DOHH2 (cell line): ENCODE results near the gene PDE9A.

ENCODE experiments used
- EZH2phosphoT487 ChIP-seq: fragments of 200-600 bp; sonication (generic); IDR thresholded peaks from 2 replicates; pipeline ENCODE4 v1.6.1; 2017; ENCODE audit warnings: borderline replicate concordance, mild to moderate bottlenecking, antibody characterized with exemption, low read length, moderate library complexity, mixed read lengths
- TF ChIP-seq, protein P1 (sequence below): fragments of 200-600 bp; sonication (generic); IDR thresholded peaks from one replicate; pipeline ENCODE4 v1.5.1; 2014; ENCODE audit warnings: antibody characterized with exemption, mild to moderate bottlenecking, low read depth, low read length; ENCODE audit not compliant: poor library complexity, severe bottlenecking

DNA sequence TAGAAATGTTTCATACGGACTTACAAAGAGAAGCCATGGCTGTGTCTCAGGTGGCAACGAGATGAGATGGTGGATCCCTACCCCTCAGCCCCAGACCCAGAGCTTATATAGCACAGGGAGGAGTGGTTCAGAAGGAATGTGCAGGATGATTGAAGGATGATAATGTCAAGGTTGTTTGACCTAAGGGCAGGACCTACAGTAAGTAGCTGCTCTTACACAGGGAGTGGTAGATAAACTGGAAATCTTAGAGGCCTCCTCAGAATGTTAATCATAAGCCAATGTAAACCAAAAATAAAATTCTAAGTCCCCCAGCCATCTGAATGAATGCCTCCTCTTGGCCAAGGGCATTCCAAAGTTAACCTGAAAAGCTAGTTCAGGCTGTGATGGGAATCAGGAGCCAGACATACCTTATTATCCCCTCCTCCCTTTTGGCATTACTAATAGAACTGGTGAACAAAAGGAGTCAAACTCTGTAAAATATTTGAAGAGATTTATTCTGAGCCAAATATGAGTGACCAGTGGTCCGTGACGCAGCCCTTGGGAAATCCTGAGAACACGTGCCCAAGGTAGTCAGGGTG, 45.8 kb upstream of the PDE9A start:
- TF ChIP-seq, protein P1, sequence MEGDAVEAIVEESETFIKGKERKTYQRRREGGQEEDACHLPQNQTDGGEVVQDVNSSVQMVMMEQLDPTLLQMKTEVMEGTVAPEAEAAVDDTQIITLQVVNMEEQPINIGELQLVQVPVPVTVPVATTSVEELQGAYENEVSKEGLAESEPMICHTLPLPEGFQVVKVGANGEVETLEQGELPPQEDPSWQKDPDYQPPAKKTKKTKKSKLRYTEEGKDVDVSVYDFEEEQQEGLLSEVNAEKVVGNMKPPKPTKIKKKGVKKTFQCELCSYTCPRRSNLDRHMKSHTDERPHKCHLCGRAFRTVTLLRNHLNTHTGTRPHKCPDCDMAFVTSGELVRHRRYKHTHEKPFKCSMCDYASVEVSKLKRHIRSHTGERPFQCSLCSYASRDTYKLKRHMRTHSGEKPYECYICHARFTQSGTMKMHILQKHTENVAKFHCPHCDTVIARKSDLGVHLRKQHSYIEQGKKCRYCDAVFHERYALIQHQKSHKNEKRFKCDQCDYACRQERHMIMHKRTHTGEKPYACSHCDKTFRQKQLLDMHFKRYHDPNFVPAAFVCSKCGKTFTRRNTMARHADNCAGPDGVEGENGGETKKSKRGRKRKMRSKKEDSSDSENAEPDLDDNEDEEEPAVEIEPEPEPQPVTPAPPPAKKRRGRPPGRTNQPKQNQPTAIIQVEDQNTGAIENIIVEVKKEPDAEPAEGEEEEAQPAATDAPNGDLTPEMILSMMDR: no peak
- no peak for TF ChIP-seq EZH2phosphoT487
